Measurements from ENCODE around the gene AMD1.

DNA sequence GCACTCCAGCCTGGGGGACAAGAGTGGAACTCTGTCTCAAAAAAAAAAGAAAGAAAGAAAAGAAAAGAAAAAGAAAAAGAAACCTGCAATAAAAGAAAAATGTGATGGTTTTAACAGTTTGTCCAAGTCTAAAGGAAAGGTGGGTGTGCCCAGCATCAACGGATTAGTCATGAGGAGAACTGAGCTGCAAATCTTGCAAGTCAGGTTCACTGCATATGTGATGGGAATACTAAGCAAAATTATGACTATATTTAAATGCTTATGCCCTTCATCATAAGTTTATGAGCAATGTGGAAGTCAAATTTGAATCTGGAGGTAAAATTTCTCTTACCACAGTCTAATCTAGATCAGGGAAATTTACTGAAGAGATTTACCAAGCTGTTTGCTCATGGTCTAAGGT is 46.2 kb upstream of the AMD1 start:
- no peak for TF ChIP-seq SP2 (IDR thresholded peaks at IDR 0.05; ENCODE audit: low read length)
- TF ChIP-seq, protein P1, sequence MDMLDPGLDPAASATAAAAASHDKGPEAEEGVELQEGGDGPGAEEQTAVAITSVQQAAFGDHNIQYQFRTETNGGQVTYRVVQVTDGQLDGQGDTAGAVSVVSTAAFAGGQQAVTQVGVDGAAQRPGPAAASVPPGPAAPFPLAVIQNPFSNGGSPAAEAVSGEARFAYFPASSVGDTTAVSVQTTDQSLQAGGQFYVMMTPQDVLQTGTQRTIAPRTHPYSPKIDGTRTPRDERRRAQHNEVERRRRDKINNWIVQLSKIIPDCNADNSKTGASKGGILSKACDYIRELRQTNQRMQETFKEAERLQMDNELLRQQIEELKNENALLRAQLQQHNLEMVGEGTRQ (IDR thresholded peaks at IDR 0.05; ENCODE audit: low read length): no peak
- no peak for TF ChIP-seq TAF1 (IDR thresholded peaks at IDR 0.05; ENCODE audit: low read depth, low read length)
- no peak for TF ChIP-seq SP1 (IDR thresholded peaks at IDR 0.05; ENCODE audit: low read depth, low read length)
- no peak for TF ChIP-seq CHD1 (IDR thresholded peaks at IDR 0.05; ENCODE audit: low read depth, low read length)
- TF ChIP-seq ASH2L (IDR thresholded peaks at IDR 0.05; ENCODE audit: low read length): no peak
- TF ChIP-seq PHF8 (conservative IDR thresholded peaks at IDR 0.05; ENCODE audit: low read depth, low read length): no peak
- TF ChIP-seq, protein P2, sequence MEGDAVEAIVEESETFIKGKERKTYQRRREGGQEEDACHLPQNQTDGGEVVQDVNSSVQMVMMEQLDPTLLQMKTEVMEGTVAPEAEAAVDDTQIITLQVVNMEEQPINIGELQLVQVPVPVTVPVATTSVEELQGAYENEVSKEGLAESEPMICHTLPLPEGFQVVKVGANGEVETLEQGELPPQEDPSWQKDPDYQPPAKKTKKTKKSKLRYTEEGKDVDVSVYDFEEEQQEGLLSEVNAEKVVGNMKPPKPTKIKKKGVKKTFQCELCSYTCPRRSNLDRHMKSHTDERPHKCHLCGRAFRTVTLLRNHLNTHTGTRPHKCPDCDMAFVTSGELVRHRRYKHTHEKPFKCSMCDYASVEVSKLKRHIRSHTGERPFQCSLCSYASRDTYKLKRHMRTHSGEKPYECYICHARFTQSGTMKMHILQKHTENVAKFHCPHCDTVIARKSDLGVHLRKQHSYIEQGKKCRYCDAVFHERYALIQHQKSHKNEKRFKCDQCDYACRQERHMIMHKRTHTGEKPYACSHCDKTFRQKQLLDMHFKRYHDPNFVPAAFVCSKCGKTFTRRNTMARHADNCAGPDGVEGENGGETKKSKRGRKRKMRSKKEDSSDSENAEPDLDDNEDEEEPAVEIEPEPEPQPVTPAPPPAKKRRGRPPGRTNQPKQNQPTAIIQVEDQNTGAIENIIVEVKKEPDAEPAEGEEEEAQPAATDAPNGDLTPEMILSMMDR (IDR thresholded peaks at IDR 0.05; ENCODE audit: control extremely low read depth in 1 of 3, insufficient read depth in 1 of 3, low read depth in 1 of 3, low read length in 3 of 3): no peak

Data from H1 (cell line).